HUES6 (cell line): Measurements from ENCODE around the gene CEP55.
"Not testable (repeated sequence)": the region's sequence is repeated elsewhere in the genome, so short reads cannot be mapped to it uniquely, and the experiment has no call there.

Source experiments
- H3K27ac ChIP-seq: 2 replicates; pipeline ENCODE4 v1.7.0; 2013; ENCODE audit warnings: low read depth, mild to moderate bottlenecking, low read length, inconsistent platforms
- H3K27me3 ChIP-seq: 2 replicates; pipeline ENCODE4 v1.6.1; 2013; ENCODE audit warnings: low read length; ENCODE audit not compliant: control insufficient read depth, insufficient read depth
- H3K36me3 ChIP-seq: 2 replicates; pipeline ENCODE4 v1.6.1; 2013; ENCODE audit warnings: low read length; ENCODE audit not compliant: control insufficient read depth, insufficient read depth
- H3K4me1 ChIP-seq: 2 replicates; pipeline ENCODE4 v1.6.1; 2013; ENCODE audit warnings: low read length; ENCODE audit not compliant: control insufficient read depth, insufficient read depth
- H3K4me3 ChIP-seq: 2 replicates; pipeline ENCODE4 v1.5.1; 2013; ENCODE audit warnings: low read depth, low read length
- H3K9ac ChIP-seq: one replicate; pipeline ENCODE4 v1.6.1; 2013; ENCODE audit warnings: mild to moderate bottlenecking, low read length
- H3K9me3 ChIP-seq: 2 replicates; pipeline ENCODE4 v1.6.1; 2013; ENCODE audit warnings: low read depth, low read length; ENCODE audit not compliant: control insufficient read depth, insufficient read depth

Gene CEP55

DNA sequence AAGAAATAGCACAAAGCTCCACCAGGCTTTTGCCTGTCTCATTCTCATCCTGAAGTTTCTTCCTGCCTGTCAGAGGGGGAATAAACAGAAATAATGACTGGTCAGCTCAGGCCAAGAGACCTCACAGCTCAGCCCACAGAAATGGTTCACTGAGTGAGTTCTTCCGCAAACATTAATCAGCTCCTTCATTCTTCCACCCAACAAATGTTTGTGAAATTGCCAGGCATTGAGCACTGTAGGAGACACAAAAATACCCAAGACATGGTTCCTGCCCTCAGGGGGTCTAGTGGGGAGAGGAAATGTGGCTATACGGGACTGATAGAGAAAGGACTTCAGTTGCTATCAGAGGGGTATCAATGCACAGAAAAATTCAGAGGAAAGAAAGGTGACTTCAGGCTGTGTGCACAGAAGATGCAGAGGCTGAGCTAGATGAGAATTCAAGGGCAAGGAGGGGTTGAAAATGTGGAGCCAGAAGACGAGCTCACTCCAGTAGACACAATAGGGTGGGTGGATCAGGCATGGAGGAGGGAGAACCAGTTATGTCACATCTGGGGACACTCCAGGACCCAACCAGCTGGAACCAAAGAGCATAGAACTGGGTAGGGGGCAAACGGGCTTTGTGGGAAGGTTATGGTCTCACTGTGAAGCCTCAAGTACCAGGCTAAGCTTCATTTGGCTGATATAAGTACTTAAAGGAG is 35.2 kb upstream of the CEP55 start:
- no peak overlapping the region for H3K9ac ChIP-seq
- no peaks in the 10 kb centered on the region for H3K9me3 ChIP-seq
- H3K36me3 ChIP-seq, result no peaks in the 10 kb centered on the region
- H3K4me3 ChIP-seq, result no peak overlapping the region
- no peak overlapping the region for H3K27ac ChIP-seq
- H3K27me3 ChIP-seq, result no peaks in the 10 kb centered on the region
- peaks cover 18% of the 10 kb centered on the region; the same call in 1 of the 2 replicates for H3K4me1 ChIP-seq

DNA sequence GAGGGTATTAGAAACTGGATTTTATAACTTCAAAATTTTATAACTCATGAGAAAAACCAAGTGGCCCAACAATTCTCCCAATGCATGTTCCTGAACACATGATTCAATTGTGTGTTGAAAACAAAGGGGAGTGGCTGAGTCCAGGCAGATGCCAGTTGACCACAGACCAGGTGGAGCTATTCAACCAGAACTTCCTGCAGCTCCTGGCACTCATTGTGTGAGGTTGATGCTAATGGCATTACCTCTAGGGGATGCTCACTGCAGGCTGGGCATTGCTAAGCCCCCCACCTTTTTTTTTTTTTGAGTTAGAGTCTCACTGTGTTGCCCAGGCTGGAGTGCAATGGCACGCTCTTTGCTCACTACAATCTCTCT is 34.6 kb upstream of the CEP55 start:
- Histone ChIP-seq H3K27me3 (no peaks in the 10 kb centered on the region), H3K9me3 (no peaks in the 10 kb centered on the region), H3K9ac (no peak overlapping the region), H3K4me1 (peaks cover 21% of the 10 kb centered on the region; the same call in 1 of the 2 replicates), H3K36me3 (no peaks in the 10 kb centered on the region), H3K27ac (no peak overlapping the region), H3K4me3 (no peak overlapping the region)

DNA sequence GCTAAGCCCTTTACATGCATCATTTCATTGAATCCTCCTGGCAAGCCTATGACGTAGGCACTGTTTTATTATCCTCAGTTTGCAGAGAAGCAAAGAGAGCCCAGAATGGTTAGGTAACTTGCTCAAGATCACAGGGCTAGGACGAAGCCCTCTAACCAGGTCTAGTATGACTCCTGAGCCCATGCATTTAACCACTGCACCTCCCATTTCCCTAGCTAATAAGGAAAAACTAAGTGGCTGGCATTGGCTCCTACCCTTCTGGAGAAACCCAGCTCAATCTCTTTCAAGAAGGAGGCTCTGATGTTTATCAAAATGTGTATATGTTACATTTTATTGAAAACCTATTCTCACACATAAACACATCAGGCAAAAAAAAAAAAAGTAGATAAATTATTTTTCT is 34.0 kb upstream of the CEP55 start:
- peaks cover 21% of the 10 kb centered on the region; the same call in 1 of the 2 replicates for H3K4me1 ChIP-seq
- no peaks in the 10 kb centered on the region for H3K9me3 ChIP-seq
- H3K4me3 ChIP-seq, result no peak overlapping the region
- no peaks in the 10 kb centered on the region for H3K27me3 ChIP-seq
- H3K27ac ChIP-seq, result no peak overlapping the region
- no peaks in the 10 kb centered on the region for H3K36me3 ChIP-seq
- H3K9ac ChIP-seq, result no peak overlapping the region

DNA sequence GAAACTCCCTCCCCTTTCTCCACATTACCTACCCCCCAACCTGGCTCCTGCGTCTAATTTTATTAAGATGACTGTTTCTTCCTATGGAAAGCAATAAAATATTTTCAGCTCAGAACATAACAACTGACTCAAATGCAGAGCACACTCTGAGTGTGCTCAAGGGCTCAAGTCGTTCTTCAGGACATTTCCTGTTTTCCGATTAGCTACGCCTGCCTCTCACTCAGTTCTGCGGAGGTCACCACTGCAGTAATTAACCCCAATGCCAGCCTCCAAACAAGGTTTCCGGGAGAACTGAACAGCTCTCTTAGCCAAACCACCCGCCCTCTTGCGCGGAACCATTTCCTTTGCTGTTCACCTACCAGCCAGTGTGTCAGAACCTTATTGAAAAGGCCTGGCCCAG is 33.5 kb upstream of the CEP55 start:
- H3K27ac ChIP-seq, result no peak overlapping the region

DNA sequence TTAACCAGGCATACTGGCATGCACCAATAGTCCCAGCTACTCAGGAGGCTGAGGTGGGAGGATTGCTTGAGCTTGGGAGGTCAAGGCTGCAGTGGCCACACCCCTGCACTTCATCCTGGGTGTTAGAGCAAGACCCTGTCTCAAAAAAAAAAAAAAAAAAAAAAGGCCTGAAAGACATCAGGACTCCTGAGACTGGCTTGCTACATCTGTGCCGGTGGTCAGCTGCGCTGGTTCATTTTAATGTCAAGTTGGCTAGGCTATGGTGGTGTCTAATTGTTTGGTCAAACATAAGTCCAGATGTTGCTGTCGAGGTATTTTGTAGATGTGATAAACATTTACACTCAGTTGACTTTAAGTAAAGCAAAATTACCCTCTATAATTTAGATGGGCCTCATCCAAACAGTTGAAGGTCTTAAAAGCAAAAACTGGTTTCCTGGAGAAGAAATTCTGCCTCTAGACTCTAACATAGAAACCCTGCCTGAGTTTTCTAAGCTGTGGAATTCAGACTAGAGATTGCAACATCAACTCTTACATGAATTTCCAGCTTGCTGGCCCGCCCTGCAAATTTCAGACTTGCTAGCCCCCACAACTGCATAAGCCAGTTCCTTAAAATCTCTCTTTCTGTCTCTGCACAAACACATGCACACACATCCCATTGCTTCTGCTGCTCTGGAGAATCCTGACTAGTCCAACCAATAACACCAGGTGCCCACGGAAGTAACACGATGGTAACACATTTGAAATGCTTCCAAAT is 32.5 kb upstream of the CEP55 start:
- Histone ChIP-seq H3K9me3 (no peaks in the 10 kb centered on the region), H3K27me3 (no peaks in the 10 kb centered on the region), H3K27ac (no peak overlapping the region), H3K36me3 (no peaks in the 10 kb centered on the region), H3K9ac (no peak overlapping the region), H3K4me3 (no peak overlapping the region), H3K4me1 (peaks cover 20% of the 10 kb centered on the region; the same call in 1 of the 2 replicates)

More for the DNA sequence above, 33.5 kb upstream of the CEP55 start:
- no peak overlapping the region for H3K9ac ChIP-seq
- no peaks in the 10 kb centered on the region for H3K27me3 ChIP-seq
- H3K4me3 ChIP-seq, result no peak overlapping the region
- H3K36me3 ChIP-seq, result no peaks in the 10 kb centered on the region
- H3K9me3 ChIP-seq, result no peaks in the 10 kb centered on the region
- H3K4me1 ChIP-seq, result peaks cover 21% of the 10 kb centered on the region; the same call in 1 of the 2 replicates

DNA sequence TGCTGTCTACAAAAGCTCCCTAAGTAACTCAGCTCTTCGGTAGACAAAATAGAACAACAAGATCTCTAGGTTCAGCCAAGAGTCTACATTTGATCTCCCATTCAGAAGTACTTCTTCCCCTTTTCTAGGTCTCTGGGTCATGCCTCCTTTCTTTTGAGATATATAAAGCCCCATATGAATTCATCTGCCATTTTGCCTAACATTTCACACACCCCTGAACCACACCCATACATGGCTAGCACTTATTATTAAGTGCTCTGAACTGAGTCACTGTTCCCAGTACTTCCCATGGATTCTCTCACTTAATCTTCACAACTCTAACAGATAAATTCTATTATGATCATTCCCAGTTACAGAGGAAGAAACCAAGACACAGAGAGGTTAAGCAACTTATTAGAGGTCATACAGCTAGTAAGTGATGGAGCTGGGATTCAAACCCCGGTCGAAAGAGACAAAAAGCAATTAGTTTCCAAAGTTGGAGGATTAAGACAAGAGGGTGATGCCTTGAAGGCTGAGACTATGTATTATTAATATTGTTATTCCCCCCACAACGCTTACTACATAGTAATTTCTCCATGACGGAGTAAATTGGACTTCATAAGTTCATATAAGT is 31.5 kb upstream of the CEP55 start:
- Histone ChIP-seq H3K27me3 (no peaks in the 10 kb centered on the region), H3K36me3 (no peaks in the 10 kb centered on the region), H3K9ac (no peak overlapping the region), H3K27ac (no peak overlapping the region), H3K9me3 (no peaks in the 10 kb centered on the region), H3K4me3 (no peak overlapping the region), H3K4me1 (peaks cover 15% of the 10 kb centered on the region; the same call in 1 of the 2 replicates)

DNA sequence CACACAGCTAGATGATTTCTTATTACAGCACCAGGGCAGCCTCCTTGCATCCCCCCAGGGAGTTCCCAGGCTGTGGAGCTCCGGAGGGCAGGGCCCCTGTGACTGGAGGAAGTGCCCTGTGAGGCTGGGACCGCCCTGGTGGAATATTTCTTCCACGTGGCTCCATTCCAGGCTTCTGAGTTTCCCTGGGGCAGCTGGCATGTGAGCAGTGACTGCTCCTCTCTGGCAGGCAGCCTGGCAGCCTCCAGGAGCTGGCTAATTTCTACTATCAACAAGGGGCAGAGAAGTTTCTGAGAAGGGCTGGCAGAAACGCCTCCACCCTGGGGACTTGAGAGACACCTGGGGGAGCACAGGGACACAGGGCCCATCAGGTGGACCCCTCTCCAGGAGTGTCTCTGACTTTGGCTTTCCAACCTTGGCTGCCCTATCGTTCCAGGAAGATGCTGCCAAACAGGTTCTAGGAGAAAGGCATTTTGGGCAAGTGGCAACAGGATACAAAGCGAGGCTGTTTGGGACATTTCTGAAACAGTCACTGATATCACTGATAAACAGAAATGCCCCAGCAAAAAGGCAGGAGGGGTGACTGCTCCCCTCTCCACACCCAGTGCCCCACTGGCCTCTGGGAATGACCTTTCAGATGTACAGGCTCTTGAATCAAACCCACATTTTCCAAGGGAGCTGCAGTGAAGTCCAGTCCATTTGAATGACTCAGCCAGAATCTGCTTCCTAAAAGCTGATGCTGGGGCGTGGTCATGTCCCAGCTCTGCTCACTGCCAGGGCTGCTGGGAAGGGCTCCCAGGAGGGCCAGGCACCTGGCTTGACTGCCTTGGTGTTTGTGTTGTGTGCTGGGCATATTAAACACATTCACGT is 30.4 kb upstream of the CEP55 start:
- Histone ChIP-seq H3K9ac (peak overlapping the region; percentile 40), H3K9me3 (peaks cover 4% of the 10 kb centered on the region), H3K4me3 (no peak overlapping the region), H3K4me1 (peaks cover 19% of the 10 kb centered on the region), H3K27me3 (no peaks in the 10 kb centered on the region), H3K27ac (peak overlapping the region; percentile 28; the same call in 1 of the 2 replicates), H3K36me3 (no peaks in the 10 kb centered on the region)

DNA sequence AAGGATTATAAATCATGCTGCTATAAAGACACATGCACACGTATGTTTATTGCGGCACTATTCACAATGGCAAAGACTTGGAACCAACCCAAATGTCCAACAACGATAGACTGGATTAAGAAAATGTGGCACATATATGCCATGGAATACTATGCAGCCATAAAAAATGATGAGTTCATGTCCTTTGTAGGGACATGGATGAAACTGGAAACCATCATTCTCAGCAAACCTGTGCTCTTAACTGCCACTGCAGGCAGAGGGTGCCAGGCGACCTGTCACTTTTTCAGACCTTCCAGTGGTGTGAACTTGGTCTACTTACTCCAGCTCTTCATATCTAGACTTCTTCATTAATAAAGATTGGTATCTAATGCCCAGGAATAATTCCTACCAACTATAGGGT is 28.8 kb upstream of the CEP55 start:
- H3K27ac ChIP-seq, H3K9me3 ChIP-seq, H3K36me3 ChIP-seq, H3K9ac ChIP-seq, H3K4me3 ChIP-seq, H3K27me3 ChIP-seq: not testable (repeated sequence)
- H3K4me1 ChIP-seq, result peaks cover 24% of the 10 kb centered on the region

DNA sequence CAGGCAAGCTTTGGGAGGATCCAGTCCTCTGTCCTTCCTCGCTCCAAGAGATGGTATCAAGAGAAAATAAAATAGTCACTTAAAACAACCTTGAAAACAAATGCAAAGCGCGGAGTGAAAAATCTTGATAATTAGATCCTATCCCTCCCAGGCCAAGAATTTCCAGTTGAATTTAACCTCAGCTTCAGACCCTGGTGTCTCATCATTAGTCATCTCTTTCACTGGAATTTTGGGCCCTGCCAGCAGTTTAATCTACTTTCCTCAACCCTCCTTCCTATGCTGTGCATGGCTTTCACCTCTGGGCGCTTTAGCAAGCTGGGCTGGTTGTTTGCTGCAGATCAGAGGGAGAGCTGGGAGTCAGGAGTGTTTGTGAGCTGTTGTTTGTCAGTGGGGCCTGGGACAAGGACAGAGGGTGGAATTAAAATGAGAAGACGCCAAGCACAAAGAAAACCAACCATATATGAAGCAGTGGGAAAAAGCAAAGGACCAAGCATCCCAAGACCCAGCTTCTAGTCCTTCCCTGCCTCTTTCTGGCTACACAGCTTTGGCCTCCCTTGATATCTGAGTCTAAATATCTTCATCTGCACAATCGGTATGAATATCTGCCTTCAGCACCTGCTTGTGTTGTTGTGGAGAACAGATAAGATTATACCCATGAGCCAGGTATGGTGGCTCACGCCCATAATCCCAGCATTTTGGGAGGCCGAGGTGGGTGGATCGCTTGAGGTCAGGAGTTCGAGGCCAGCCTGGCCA is 27.8 kb upstream of the CEP55 start:
- Histone ChIP-seq H3K4me3 (no peak overlapping the region), H3K36me3 (no peaks in the 10 kb centered on the region), H3K27ac (no peak overlapping the region; the same call in 1 of the 2 replicates), H3K9ac (no peak overlapping the region), H3K4me1 (peaks cover 25% of the 10 kb centered on the region), H3K9me3 (peaks cover 4% of the 10 kb centered on the region), H3K27me3 (no peaks in the 10 kb centered on the region)

DNA sequence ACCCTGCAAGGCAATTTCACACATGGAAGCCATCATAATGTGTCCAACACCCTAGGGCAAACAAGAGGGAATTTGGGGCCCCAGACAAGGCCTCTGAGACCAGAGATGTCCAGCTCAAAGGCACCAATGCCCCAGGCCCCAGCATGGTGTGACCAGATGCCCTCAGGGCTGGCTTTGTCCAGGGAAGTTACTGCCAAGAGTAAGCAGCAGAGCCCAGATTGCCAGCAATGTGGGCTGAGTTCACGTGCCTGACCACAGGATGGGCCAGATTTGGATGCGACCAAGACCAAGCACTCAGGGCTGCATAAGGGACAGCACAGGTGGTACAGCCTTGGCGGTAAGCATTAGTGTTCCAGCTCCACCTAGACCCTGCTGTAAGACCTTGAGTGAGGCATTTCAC is 27.0 kb upstream of the CEP55 start:
- no peak overlapping the region for H3K4me3 ChIP-seq
- H3K9ac ChIP-seq, result no peak overlapping the region
- no peaks in the 10 kb centered on the region for H3K27me3 ChIP-seq
- no peak overlapping the region for H3K27ac ChIP-seq
- no peaks in the 10 kb centered on the region for H3K36me3 ChIP-seq
- H3K4me1 ChIP-seq, result peaks cover 29% of the 10 kb centered on the region
- H3K9me3 ChIP-seq, result peaks cover 4% of the 10 kb centered on the region
